ENCODE results near the gene SH3D21.

Gene SH3D21

DNA sequence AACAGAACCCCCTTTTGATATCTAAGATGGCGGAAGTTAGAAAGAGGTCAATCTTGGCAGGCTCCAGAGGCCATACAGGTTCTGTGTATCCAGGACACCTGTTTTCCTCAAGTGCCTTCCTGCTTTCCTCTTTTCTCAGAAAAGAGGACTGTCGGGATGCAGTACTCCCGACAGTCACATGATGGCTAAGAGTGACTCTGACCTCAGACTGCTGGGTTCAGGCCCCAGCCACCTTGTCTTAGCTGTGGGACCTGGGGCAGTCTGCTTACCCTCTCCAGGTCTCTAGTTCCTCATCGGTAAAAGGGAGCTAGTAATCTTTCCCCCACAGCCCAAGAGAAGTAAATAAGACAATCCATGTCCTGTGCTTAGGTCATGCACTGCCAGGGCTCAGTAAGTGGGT, 49.6 kb downstream of the SH3D21 start:
- DNase-seq (ENCODE audit: extremely low read depth in 1 of 2, low read depth in 1 of 2) = no peak

DNA sequence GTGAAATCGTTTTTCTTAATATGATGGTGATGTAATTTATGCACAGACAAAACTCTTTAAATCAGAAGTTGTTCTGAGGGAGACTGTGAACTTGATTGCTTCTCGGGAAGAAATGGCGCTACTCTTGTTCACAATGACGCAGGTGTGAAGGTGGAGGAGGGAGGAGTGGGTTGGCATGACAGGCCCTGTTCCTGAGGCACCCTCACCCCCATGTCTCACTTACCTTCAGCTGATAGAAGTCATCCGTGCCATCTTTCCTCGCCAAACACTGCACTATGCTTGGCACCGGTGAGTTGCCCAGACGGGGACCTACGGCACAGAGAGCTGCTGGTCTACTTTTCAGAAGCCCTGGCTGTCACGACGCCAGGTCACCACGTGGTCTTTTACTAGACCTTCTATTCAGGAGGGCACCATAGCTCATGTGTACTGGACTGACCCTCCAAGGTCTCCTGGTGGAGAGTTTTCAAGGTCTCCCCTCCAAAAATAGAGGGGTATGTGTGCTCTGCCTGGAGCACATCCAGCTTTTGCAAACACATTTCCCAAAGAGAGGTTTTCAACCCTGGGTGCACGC, 52.4 kb downstream of the SH3D21 start:
- no peak for DNase-seq (ENCODE audit: extremely low read depth in 1 of 2, low read depth in 1 of 2)

DNA sequence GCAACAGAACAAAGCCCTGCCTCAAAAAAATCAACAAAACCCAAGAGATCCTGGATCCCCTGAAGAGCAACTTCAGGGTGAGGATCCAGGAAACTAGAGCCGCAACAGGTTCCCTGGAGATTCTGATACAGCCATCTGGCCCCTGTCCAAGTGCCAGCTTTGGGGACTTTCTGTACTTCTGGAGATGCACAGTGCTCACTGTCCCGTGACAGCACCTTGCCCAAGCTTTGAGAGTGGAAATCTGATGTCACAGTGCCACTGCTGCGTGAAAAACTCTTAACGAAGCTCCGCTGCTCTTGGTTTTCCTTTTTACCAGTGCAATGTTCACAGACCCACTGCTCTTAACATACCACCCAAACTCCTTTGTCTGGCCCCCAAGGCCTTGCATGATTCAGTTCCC, 53.2 kb downstream of the SH3D21 start:
- no peak for DNase-seq (ENCODE audit: extremely low read depth in 1 of 2, low read depth in 1 of 2)

DNA sequence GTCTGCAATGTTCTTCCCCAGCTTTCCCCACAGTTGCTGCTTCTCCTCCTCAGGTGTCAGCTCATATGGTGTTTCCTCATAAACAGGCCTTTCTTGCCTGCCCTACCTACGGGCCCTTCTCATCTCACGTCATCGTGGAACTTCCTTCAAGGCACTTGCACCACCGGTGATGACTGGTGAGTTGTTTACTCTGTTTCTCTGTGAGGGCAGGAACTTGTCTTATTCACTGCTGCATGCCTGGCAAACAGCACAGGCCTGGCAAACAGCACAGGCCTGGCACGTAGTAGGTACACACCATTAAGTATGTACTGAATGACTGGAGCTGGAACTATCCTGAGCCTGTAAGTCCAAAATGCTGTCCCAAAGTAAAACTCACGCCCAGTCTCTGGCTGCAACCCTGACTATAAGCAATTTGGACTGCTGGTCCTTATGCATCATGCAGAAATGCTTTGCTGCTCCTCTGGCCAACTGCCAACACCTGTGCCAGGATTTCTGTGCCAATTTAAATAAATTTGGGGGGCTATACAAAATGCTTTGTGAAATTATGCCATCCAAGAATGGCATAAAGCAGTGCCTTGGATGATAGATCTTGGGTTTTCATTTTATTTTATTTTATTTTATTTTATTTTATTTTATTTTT, 53.9 kb downstream of the SH3D21 start:
- no peak for DNase-seq (ENCODE audit: extremely low read depth in 1 of 2, low read depth in 1 of 2)

DNA sequence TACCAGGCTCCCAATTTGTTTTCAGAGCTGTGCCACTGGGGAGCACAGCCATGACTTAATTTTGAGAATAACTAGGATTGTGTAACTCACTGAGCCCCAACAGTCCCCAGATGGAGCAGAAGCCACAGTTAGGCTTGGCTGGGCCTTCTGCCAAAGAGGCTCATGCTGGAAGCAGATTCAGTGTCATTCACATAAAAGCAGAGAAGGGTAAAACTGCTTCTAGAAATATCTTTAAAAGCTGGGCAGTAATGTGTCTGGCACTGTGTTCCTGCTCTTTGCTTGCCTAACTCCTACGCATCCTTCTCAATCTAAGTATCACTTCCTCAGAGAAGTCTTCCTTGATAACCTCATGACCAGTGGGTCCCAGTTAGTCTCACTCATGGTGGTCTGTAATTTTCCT, 59.2 kb downstream of the SH3D21 start:
- DNase-seq (ENCODE audit: extremely low read depth in 1 of 2, low read depth in 1 of 2) = no peak

DNA sequence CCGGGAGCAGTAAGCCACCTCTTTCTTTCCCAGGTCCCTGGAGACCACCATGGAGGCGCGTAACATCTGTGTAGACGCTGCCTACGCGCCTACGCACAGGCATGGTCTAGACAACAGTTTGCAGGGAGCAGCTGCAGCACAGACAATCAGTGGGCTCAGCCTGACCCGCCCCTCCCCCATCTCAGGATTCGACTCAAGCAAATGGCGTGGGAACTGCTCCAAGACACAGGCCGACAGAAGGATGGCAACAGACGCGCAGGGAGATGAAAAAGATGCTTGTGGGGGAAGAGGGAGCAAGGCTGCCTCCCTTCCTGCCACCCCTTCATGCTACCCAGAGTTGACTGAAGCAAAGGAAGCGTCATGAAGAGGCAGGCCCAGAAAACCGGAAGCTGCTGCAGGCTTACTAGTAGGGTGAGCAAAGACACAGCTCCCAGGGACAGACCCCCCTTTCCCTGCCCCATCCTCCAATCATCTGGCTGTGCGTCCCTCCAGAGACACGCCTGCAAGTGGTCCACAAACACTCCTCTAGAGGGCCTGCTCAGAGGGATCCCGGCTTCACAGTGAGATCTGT, 60.0 kb downstream of the SH3D21 start:
- DNase-seq (ENCODE audit: extremely low read depth in 1 of 2, low read depth in 1 of 2) = peak in 1 of 2 donors; percentile 23

DNA sequence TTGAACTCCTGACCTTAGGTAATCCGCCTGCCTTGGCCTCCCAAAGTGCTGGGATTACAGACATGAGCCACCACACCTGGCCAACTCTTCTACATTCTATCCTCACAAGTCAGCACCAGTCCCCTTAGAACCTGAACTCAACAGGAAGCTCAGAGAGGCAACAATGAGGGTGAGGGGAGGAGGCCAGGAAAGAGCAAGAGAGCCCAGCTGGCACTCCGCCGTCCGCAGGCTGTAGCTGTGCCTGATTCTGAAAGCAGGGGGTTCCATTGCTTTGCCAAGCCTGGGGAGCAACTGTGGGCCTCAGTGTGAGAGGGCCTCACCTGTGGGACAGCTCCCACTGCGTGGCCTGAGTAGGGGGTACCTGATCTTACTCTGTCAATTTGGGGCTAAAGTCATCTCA, 60.9 kb downstream of the SH3D21 start:
- no peak for DNase-seq (ENCODE audit: extremely low read depth in 1 of 2, low read depth in 1 of 2)

DNA sequence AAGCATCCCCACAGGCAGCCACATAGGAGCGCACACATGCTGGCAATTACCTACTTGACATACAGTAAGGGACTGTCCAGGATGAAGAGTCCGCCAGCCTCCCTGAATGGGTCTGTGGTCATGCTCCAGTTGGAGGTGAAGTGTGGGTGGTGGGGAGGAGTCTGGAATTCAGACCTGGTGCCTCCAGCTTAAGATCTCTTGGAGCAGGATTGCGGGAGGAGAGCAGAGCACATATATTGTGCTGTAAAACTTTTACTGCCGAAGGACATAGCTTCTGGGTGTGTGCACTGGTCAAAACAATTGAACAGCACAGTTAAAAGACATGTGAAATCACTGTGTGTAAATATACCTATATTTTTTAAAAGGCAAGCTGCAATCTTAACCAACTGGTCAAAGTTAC, 61.6 kb downstream of the SH3D21 start:
- DNase-seq (ENCODE audit: extremely low read depth in 1 of 2, low read depth in 1 of 2) = no peak

DNA sequence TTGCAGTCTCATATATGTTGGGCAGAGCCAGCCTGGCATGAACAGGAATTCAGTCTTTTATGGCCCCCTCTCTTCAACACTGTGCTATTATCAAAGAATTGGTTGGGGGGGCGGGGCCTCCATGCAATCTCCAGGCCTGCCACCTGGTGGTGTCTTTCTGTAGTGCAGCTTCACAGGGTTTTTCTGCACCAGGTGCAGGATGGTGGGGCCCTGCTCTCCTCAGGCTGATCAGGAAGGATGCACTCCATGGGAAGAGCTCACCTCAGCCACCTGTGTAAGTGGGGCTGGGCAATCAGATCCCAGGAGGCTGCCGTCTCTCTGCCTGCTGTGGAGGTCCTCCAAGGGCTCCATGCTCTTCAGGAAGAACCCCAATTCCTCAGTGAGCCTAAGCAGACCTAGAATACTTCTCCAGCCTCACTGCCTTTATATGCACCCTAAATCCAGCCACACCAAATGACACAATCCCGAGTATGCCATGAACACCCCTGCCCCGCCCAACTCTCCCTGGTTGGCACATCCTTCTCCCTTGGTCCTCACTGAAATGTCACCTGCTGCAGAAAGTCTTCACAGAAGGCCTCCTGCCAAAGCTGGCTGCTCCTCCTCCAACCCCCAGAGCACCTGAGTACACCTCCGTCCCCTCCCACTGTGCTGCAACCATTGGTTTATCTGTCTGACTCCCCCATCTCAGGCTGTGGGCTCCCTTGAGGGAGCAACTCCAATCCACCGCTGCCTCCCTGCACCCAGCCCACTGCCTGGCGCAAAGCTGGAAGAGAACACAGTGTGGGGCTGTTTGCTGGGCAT, 63.1 kb downstream of the SH3D21 start:
- peak; percentile 59 to 77 for DNase-seq (ENCODE audit: extremely low read depth in 1 of 2, low read depth in 1 of 2)

Data from activated CD8-positive, alpha-beta memory T cell treated with anti-CD3 and anti-CD28 coated beads for 1 hour (primary cell).